ENCODE measurements around the gene MPZL3.

The MPZL3 gene

GRCh38 chr11:118264569-118265465 lies 12.7 kb upstream of the MPZL3 start:
- TF ChIP-seq CTCF (conservative IDR thresholded peaks at IDR 0.05; ENCODE audit: low read depth, low read length): no peak
- H3K27me3 ChIP-seq (ENCODE audit: insufficient read depth, low read depth): no peaks in the 10 kb centered on the region
- H3K27ac ChIP-seq: no peak overlapping the region
- no peaks in the 10 kb centered on the region for H3K4me1 ChIP-seq (ENCODE audit: low read depth, poor library complexity, severe bottlenecking)
- H3K9ac ChIP-seq: no peak overlapping the region
- H4K20me1 ChIP-seq (ENCODE audit: insufficient read depth): no peaks in the 10 kb centered on the region
- H2AFZ ChIP-seq (ENCODE audit: low read depth): no peak overlapping the region
- no peaks in the 10 kb centered on the region for H3K79me2 ChIP-seq (ENCODE audit: insufficient read depth, low read depth)
- no peak overlapping the region for H3K4me2 ChIP-seq
- no peaks in the 10 kb centered on the region for H3K36me3 ChIP-seq (ENCODE audit: insufficient read depth)
- no peak overlapping the region for H3K4me3 ChIP-seq (IDR thresholded peaks at IDR 0.05; ENCODE audit: insufficient read depth, low read depth, low read length)

GRCh38 chr11:118263695-118264568 lies 11.8 kb upstream of the MPZL3 start, which contains the start of gene MPZL2:
Gene MPZL2, minus strand, starts transcription at chr11:118264297. Its CDS starts 144 bp downstream, at chr11:118264153.
- Histone ChIP-seq H3K79me2 (ENCODE audit: insufficient read depth, low read depth) (no peaks in the 10 kb centered on the region), H3K4me3 (IDR thresholded peaks at IDR 0.05; ENCODE audit: insufficient read depth, low read depth, low read length) (no peak within 1 kb of the TSS), H4K20me1 (ENCODE audit: insufficient read depth) (no peaks in the 10 kb centered on the region), H3K36me3 (ENCODE audit: insufficient read depth) (no peaks in the 10 kb centered on the region), H3K27me3 (ENCODE audit: insufficient read depth, low read depth) (no peaks in the 10 kb centered on the region), H3K27ac (no peak within 1 kb of the TSS), H3K9ac (no peak within 1 kb of the TSS), H2AFZ (ENCODE audit: low read depth) (no peak within 1 kb of the TSS), H3K4me2 (no peak within 1 kb of the TSS), H3K4me1 (ENCODE audit: low read depth, poor library complexity, severe bottlenecking) (no peaks in the 10 kb centered on the region)
- no peak for TF ChIP-seq CTCF (conservative IDR thresholded peaks at IDR 0.05; ENCODE audit: low read depth, low read length)

- no peaks in the 10 kb centered on the region for H4K20me1 ChIP-seq (ENCODE audit: insufficient read depth)
- no peaks in the 10 kb centered on the region for H3K27me3 ChIP-seq (ENCODE audit: insufficient read depth, low read depth)
- H3K4me2 ChIP-seq: no peak overlapping the region
- no peak for TF ChIP-seq CTCF (conservative IDR thresholded peaks at IDR 0.05; ENCODE audit: low read depth, low read length)
- no peak overlapping the region for H3K4me3 ChIP-seq (IDR thresholded peaks at IDR 0.05; ENCODE audit: insufficient read depth, low read depth, low read length)
- no peaks in the 10 kb centered on the region for H3K36me3 ChIP-seq (ENCODE audit: insufficient read depth)
- no peaks in the 10 kb centered on the region for H3K4me1 ChIP-seq (ENCODE audit: low read depth, poor library complexity, severe bottlenecking)
- no peak overlapping the region for H3K9ac ChIP-seq
- no peak overlapping the region for H3K27ac ChIP-seq
- no peaks in the 10 kb centered on the region for H3K79me2 ChIP-seq (ENCODE audit: insufficient read depth, low read depth)
- no peak overlapping the region for H2AFZ ChIP-seq (ENCODE audit: low read depth)
These were observed 10.9 kb upstream of the MPZL3 start for GRCh38 chr11:118263112-118263511.

GRCh38 chr11:118260353-118260752 lies 8.2 kb upstream of the MPZL3 start:
- no peaks in the 10 kb centered on the region for H4K20me1 ChIP-seq (ENCODE audit: insufficient read depth)
- no peak overlapping the region for H2AFZ ChIP-seq (ENCODE audit: low read depth)
- no peaks in the 10 kb centered on the region for H3K79me2 ChIP-seq (ENCODE audit: insufficient read depth, low read depth)
- no peak overlapping the region for H3K9ac ChIP-seq
- no peaks in the 10 kb centered on the region for H3K27me3 ChIP-seq (ENCODE audit: insufficient read depth, low read depth)
- H3K4me2 ChIP-seq: no peak overlapping the region
- H3K27ac ChIP-seq: no peak overlapping the region
- TF ChIP-seq CTCF (conservative IDR thresholded peaks at IDR 0.05; ENCODE audit: low read depth, low read length): no peak
- H3K4me1 ChIP-seq (ENCODE audit: low read depth, poor library complexity, severe bottlenecking): no peaks in the 10 kb centered on the region
- H3K36me3 ChIP-seq (ENCODE audit: insufficient read depth): no peaks in the 10 kb centered on the region
- no peak overlapping the region for H3K4me3 ChIP-seq (IDR thresholded peaks at IDR 0.05; ENCODE audit: insufficient read depth, low read depth, low read length)

Measured in KMS-11 (cell line).